HG03469 (cell line): ENCODE results near the gene FOXC1.

Source experiments
- ATAC-seq: cut with Tn5 transposase; IDR thresholded peaks from one replicate; pipeline ENCODE4 v1.9.1; 2021; ENCODE audit warnings: mild to moderate bottlenecking, moderate library complexity, moderate number of reproducible peaks; ENCODE audit not compliant: unreplicated experiment

Gene FOXC1

DNA sequence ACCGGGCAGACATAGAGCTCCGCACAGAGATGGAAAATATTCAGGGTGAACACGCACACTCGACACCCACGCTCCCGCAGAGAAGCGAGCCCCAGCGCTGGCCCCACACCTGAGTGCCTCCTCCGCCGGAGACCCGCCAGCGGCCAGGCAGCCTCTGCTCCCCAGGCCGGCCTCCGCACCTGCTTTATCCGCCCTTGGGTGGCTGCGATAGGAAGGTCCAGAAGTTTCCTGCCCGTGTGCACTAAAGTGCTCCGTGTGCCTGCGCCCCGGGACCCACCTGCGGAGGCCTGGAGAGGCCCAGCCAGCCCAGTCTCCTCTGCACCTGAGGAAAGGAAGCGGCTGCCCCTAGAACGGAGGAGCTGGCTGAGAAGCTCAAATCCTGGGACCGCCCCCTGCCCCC lies 10.8 kb upstream of the FOXC1 start:
- no peak for ATAC-seq

DNA sequence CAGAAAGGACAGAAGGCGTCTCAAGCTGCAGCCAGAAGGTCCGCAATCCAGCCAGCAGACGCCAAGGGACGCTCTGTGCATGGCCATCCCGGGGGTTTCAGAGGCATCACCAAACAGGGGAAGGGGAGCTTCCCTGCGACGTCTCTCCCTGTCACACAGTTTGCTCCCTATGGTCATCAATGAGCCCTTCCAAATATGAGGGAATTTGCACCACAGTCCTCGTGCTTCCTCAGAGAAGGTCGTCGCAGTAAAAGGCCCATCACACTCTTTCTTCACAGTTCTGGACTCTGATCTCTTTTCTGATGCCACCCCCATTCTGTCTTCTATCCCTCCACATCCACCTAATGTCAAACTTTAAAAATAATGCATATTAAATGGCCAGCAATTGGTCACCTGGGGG lies 10.2 kb upstream of the FOXC1 start:
- ATAC-seq = no peak

DNA sequence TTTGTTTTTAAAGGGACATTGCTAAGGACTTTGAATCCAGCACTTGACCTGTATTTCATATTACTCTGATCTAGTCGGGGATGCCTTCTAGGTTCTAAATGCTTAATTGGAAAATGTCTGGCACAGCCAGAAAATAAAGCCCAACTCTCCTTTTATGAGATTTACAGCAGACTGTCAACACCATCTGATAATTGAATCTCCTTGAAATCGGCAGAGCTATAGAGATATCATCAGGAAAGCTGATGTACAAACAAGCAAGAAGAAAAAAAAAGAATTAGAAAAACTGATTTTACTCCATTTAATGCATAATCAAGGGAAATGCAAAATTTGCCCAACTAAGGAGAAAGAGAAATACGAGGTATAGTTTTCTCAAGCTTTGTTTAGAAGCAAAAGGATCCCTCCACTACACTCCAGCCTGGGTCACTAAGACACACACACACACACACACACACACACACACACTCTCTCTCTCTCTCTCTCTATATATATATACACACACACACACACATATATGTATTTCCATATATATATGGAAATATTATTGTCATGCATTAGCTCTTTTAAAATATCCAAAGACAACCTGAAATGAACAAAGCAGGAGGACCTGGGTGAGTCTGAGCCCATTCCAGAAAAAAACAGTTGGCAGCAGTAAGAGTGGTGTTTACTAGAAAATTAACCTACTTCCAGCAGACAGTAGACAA lies 9.5 kb upstream of the FOXC1 start:
- no peak for ATAC-seq

DNA sequence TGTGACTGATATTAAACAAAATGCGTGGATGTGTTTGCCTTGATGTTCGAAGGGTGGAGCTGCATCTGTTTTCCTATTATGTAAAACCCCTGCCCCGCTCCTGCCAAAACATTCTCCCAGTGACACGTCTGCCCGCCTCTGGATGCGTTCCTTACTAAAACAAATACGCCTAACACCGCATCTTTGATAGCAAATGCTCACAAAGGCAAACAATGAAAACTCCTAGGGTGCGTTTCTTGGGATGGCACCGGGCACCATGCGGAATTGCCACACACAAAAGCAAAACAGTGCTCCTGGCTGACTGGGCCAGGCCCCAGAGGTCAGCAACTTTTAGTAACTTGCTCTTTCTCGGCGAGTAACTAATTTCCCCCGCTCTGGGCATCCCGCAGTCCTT lies 9.0 kb upstream of the FOXC1 start:
- ATAC-seq = no peak

DNA sequence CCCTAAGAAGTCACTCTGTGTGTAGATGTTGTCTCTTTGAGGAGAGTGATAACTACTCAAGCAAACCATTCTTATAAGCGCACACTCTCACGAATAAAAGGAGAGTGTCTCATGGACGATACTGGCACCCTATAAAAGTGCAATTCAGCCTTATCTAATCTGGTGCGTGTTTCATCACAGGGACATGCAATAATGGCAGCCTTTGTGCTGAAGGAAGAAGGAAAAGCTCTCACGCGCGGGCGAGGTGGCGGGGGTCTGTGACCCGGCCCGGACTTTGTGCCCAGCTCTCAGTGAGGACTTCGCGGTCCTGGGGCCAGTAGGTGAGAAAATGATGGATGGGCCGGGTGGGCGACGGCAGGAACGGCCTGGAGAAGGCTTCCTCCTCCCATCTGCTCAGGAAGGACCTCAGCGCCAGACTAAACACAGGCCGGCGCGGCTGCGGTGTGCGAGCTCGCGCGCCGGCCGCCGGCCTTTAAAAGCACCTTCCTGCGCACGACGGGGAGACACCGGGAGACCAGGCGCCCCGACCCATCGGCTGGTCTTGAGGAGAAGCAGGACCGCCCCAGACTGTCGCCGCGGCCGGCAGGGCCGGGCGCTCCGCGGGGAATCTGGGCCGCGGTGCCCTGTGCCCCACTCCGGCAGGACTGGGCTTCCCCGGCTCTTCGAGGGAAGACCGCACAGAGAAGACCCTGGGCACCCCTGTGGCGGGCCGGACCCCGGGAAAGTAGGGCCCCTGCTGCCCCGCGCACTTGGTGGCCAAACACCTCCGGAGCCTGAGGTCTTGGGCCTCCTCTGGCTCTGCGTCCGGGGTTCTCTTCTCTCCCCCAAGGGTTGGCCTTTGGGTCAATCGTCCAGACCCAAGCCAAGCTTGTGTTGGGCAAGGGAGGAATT lies 8.3 kb upstream of the FOXC1 start:
- ATAC-seq = no peak

DNA sequence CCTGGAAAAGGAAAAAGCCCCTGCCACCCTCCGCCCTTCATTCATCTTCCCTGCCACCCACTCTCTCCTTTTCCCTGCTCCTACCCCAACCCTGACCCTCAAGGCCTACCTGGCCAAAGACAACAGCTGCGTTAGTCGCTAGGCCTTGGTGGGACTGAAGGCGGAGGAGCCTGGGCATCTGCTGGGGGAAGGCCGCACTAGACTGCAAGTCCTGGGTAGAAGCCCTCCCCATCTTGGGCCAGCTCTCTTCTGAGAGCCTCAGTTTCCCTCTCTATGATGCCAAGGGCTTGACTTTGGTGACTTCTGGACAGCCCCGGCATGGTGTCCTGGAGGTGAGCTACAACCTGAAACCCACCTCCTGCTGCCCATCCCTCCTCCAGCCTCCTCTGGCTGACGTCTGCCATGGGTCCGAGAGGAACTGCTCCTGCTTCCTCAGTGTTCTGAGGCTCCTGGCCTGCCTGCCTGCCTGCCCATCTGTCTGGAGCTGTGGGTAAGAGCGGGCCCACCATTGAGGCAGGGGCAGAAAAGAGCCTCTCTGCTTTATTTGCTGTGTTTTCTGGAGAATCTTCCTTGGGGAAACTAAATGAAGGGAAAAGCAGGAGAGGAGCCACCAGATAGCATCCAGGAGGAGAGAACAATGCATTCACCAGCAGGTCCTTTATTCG lies 7.5 kb upstream of the FOXC1 start:
- no peak for ATAC-seq

DNA sequence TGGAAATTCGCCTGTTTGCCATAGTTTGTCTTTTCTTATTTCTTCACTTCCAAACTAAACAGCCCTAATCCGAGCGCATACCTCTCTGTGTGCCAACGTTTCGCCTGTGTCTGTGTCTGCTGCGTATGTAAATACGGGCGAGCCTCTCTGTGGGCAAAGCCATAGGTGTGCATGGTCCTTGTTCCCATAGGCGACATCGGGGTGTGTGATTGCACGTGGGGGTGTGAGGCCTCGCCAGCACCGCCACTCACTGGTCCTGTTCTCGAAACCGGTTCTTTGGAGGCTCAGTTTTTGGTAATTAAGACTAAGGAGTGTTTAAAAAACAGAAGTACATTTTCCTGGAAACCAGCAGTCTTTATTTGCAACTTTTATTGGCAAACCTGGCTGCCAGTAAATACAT lies 6.0 kb upstream of the FOXC1 start:
- no peak for ATAC-seq

DNA sequence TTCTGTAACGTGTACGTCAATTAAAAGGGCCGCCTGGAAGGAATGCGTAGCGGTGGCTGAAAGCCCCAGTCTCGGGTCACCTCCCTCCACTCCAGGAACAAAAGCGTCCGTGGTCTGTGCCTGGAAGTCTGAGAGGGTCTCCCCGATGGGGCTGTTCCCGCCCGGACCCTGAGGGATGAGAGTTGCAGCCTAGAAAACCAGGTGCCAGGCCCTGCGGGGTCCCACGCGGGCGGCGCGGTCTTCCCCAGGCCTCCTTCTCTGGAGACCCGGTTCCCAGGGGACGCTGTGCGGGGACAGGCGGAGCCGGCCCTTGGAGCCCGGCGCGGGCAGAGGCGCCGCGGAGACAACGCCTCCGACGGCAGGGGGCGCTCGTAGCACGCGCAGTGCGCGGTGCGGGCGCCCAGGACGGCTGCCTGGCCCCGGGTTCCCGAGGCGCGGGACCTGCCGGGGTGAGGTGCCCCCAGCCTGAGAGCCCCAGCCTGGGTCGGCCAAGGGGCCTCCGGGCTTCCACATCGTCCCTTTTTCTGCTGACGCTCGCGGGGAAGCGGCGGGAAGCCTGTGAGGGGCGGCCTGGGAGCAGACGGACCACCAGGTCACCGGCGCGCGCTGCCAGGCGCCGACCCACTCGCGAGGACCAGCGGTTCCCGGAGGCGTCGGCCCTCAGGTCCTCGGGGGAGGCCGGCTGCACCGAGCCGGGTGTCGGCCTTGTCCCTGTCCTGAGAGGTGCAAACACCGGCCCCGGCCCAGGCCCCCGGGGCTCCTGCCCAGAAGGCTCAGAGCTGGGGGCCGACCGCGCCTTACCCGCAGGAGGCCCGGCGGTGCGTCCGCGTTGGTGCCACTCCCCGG lies 5.3 kb upstream of the FOXC1 start:
- ATAC-seq = no peak

DNA sequence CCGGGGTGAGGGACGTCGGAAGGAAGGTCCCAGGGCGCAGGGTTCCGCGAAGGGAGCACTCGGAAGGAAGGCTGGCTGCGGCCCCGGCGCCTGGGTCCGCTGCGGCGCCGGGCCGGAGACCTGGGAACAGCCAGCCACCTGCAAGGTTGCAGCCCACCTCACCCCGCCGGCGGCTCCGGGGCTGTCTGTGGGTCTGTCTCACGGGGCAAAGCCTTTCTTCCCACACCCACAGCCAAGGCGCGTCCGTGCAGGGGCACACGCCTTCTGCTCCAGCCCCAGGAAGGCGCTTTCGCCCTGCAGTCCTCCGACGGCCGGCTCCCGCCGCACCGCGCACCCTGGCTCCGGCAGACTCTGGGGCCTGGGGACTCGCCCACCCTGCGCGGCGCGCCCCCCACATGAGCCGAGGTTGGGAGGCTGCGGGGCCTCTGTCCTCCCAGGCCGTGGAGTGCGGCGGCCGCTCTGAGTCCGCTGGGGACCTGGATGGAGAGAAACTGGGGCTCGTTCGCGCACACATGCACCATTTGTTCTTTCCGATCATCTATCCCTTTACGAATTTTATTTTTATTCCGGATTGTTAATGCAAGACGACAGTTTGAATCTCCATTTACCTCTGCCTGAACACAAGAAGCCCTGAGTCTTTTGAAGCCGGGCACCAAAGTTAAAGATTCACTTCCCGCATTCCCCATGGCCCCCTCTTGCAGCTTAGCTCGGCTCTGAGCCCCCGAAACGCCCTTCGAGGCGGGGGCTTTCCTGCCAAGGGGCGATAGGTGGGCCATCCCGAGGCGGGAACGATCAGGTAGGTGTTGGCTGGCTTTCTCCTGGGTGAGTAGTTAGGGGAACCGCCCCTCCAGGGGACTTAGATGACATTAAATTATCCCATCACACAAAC lies 4.5 kb upstream of the FOXC1 start:
- ATAC-seq = no peak

DNA sequence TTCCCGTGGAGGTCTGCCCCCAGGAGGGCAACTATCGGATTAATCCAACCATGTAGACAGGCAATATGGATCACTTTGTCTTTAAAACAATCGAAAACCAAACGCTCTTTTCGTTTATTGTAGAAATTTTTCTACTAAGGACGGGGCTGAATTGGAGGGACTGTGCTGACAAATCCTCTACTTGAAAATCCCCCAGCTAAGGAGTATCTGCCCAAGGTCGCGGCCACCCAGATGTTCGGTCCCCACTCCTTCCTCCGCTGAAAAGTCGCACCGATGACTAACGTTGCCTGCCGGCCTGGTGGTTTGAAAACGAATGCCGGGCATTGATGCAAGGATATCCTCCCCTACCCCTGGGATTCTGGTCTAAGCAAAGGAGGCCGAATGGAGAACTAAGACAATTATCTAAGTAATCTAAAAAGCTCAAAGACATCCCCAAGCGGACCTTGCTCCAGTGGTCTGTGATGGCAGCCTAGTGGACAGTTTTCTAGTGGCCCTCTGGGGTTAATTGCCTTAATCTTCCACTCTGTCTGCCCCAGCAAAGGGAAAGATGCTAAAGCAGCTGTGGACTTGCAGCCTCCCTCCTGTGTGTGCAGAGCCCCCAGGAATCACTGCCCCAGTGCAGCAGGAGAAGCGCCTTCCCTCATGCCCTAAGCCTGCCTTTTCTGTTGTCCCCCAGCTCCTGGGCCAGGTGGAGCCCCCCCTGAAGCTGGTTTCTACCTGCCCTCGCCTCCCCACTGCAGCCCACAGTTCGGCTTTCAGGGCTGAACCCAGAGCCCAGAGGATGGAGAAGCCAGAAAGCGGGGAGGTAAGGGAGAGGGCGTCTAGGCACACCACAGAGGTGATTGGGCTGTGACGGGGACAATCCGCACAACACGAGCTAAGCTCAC lies 3.6 kb upstream of the FOXC1 start:
- no peak for ATAC-seq

DNA sequence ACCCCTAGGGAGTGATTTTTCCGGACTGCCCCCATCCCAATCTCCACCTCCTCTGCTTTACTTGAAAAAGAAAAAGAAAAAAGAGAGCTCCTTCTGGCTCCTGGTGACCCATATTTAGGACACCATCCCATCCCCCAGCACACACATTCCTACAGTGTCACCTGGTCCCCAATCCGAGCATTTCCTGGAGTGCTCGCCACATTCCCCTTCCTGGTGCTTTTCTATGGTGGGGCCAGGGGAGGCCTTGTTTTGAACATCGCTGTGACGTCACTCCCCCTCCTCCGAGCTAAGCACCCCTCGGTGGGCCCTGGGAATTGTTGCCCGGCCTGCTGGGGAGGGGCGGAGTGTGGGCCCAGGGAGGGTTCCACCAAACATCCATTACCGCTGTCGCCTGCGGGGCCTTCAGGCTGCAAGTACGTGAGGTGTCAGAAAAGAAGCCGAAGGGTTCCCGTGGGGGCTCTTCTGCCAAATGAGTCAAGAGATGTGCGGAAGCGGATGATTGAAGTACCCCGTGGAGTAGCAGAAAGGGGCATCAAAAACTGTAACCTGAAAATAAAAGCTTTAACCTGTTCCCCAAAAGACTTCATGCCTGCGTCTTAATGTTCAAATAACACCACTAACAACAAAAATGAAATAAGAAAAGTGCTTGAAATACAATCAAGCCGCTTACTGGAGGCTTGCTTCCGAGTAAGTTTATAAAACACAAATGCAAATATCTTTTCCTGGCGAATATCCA lies 2.8 kb upstream of the FOXC1 start:
- no peak for ATAC-seq

DNA sequence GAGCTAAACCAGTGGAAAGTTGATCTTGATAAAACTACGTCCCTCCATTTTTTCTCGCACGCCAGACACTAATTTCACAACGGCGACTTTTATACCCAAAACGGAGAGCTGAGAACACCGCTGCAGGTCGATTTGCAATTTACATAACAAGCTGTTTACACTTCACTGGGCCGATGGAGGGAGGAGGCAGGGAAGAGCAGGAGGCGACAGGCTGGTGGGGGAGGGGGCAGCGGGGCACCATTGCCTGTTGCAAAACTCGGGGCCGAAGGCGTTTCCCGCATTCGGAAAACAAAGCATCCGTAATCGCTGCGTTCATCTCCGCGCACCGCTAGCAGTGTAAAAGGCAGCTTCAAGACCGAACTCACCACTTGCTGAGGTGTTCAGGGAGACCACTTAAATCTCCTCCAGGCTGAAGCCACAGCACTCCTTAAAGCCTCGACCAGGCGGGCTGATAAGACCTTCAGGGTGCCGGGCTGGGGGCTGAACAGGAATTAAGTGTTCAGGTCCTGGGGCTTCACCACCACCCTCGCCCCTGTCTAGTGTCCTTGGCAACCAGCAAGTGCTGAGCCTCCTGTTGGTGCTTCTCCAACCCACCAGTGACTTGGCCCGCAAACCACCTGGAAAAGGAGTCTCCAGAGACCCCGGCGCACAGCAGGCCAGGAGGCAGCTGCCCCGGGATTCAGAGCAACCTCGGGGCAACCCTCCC lies 2.0 kb upstream of the FOXC1 start:
- ATAC-seq = no peak

DNA sequence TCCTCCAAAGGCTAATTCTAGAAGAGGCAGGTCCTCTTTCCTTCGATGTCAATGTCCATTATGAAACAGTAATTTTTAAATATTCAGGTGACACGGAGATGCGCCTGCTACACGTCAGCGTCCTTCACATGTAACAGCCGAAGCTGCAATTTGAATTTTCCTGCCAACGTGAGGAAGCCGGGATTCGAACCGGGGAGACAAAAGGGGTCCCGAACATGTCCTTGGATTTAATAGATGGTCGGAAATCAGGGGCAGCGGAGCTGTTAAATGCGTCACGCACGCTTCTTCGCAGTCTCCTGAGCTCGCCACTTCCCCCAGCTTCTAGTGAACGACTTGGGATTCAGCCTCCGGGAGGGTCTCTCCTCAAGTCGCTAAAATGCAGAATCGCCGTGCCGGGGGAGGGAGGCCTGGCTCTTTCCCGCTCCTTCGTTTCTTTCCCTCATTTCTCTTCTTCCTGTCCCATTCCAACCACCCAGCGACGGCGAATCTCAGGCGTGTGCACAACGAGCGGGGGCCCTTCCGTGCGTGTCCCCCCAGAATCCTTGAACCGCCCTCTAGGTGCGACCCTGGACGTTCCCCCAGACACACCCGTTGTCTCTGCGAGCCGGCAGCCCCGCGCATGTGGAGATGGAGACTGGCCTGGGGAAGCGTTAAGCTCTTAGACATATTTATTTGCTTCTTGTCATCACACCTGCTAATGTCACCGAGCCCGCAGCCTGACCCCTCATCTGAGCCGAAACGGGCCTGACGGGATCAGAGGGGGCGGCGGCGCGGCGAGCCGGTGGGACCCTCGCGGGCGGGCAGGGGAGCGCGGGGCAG lies 1.3 kb upstream of the FOXC1 start:
- no peak for ATAC-seq

DNA sequence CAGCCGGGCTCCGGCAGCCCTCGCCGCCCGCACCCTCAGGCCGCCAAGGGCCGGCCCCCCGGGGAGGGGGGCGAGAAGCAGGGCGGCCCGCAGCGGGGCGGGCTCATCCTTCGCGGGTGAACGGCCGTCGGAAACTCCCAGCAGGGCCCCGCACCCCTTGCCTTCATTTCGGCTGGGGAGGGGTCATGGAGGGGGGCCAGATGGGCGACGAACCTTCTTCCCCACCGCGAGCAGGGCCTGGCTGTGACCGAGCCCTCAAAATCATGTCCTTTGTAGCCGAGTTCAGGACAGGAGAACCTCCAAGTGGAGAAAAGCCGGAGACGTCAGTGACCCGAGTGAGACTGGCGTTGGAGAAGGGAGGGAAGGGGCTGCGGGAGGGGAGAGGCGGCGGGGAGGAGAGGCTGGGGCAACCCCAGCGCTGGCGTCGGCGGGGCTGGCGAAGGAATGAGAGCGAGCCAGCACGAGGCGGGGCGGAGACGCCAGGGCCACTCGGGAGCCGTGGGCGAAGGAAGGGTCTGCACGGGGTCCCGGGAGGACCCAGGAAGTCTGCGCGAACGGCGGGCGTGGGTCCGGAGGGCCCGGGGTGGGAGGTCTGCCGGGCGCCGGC lies 571 bp upstream of the FOXC1 start:
- no peak for ATAC-seq

DNA sequence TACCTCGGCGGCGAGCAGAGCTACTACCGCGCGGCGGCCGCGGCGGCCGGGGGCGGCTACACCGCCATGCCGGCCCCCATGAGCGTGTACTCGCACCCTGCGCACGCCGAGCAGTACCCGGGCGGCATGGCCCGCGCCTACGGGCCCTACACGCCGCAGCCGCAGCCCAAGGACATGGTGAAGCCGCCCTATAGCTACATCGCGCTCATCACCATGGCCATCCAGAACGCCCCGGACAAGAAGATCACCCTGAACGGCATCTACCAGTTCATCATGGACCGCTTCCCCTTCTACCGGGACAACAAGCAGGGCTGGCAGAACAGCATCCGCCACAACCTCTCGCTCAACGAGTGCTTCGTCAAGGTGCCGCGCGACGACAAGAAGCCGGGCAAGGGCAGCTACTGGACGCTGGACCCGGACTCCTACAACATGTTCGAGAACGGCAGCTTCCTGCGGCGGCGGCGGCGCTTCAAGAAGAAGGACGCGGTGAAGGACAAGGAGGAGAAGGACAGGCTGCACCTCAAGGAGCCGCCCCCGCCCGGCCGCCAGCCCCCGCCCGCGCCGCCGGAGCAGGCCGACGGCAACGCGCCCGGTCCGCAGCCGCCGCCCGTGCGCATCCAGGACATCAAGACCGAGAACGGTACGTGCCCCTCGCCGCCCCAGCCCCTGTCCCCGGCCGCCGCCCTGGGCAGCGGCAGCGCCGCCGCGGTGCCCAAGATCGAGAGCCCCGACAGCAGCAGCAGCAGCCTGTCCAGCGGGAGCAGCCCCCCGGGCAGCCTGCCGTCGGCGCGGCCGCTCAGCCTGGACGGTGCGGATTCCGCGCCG lies 994 bp downstream of the FOXC1 start:
- ATAC-seq = no peak

DNA sequence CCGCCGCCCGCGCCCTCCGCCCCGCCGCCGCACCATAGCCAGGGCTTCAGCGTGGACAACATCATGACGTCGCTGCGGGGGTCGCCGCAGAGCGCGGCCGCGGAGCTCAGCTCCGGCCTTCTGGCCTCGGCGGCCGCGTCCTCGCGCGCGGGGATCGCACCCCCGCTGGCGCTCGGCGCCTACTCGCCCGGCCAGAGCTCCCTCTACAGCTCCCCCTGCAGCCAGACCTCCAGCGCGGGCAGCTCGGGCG lies 1.5 kb downstream of the FOXC1 start:
- ATAC-seq = no peak
